Stimulated activated CD8-positive, alpha-beta memory T cell treated with anti-CD3 and anti-CD28 coated beads, Interleukin-7, amount 100 ng/mL, for 24 hours (primary cell): ENCODE measurements around the gene VANGL1.
"Not testable (repeated sequence)": the region's sequence is repeated elsewhere in the genome, so short reads cannot be mapped to it uniquely, and the experiment has no call there.

ENCODE experiments used
- DNase-seq: peaks from one replicate; pipeline ENCODE4 v3.0.0-alpha.2; 2020; ENCODE audit warnings: low read depth

Gene VANGL1

DNA sequence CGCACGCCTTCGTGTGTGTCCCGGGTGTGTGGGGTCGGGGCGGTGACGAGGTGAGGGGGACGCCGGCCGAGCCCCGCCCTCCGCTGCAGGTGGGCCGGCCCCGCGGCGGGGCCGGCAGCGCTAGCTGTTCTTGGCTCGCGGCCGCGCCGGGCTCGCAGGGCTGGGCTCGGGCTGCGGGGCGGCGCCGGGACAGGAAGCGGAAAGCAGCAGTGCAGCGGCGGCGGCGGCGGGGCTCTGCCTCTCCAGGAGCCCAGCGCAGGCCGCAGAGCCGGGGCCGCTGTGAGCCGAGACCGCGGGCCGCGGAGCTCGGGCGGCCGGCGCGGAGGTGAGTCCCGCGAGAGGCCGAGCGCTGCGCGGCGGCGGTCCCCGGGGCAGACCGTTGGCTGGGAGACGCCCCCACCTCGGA lies at the start of gene VANGL1:
TSS of gene VANGL1 (plus strand) at position 209 of the 406 bp plus-strand sequence. CDS start 9,444 bp downstream, outside the sequence.
- peak; percentile 20 for DNase-seq

DNA sequence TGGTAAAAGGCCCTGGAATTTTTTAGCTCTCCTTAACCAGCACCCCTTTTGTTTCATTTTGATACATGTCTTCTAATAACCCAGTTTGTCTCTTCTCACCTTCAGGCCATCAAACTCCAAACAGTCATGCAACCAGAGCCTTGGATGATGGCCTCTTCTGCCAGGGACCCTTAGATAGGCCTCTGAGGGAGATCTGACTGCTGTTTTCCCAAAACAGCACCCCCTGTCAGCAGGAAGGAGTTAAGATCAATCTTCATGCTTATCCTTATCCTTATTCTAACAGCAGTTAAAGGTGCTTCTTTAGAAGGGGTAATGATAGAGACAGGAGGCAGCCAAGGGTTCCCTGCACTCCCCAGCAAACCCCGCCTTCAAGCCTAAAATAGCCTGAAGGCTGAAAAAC lies 49.5 kb upstream of the VANGL1 start:
- DNase-seq, result no peak

- no peak for DNase-seq
Measured at GRCh38 chr1:115593365-115594259, 48.2 kb upstream of the VANGL1 start.

GRCh38 chr1:115594600-115594999 lies 47.2 kb upstream of the VANGL1 start:
- no peak for DNase-seq

DNA sequence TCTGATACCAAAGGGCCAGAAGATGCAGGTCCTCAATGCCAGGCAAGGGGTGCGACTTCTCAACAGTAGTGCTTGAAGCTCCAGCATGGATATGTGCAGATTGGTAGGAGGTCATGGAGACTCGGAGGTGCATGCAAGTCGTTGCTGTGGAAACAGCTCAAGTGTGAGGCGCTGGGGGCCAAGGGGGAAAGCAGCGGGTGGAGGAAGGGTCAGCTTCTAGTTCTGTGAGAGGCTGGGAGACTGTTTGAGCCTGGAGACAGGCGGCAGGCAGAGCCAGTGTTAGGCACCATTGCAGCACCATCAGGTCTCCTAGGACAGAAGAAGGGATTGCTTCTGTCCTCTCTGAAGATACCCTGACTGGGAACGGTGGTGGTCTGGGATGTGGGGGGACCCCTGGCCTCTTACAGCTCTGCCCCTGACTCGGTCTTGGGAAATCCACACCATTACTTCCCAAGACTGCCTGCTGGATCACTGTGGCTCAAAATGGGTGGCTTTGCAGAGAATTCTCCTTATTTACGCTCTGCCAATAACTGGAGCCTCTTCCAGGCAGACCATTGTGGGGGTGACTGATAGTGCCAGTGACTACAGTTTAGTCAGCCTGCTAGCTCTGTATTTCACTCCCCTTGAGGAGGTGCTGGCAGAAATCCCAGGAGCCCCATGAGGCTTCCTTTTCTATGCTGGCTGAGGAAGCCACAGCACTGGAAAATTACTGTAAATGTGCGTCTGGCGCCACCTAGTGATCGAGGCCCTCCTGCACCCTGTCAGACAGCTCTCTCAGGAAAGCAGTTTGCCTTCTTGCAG lies 46.3 kb upstream of the VANGL1 start:
- DNase-seq, result peak; percentile 40

GRCh38 chr1:115596080-115596780 lies 45.5 kb upstream of the VANGL1 start:
- DNase-seq, result no peak

- no peak for DNase-seq
Measured at GRCh38 chr1:115604508-115604907, 37.3 kb upstream of the VANGL1 start.

- DNase-seq, result no peak
Measured at GRCh38 chr1:115606305-115606704, 35.5 kb upstream of the VANGL1 start.

GRCh38 chr1:115609021-115609420 lies 32.7 kb upstream of the VANGL1 start:
- no peak for DNase-seq

DNA sequence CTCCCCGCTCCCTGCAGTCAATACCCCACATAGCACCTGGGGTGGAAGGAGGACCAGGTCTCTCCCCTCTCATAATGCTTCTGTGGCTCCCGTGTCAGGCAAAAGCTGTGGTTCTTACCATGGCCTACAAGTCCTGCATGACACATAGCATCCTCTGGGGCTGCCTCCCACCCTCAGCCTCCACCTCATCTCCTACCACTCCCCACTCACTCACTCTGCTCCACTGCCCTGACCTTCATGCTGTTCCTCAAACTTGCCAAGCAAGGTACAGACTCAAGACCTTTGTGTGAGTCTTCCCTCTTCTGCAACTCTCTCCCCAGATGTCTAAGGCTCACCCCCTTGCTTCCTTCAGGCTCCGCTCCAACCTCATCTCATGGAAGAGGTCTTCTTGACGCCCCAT lies 28.0 kb upstream of the VANGL1 start:
- no peak for DNase-seq

GRCh38 chr1:115620453-115620852 lies 21.3 kb upstream of the VANGL1 start:
- DNase-seq, result no peak

- no peak for DNase-seq
Measured at GRCh38 chr1:115620950-115621349, 20.8 kb upstream of the VANGL1 start.

DNA sequence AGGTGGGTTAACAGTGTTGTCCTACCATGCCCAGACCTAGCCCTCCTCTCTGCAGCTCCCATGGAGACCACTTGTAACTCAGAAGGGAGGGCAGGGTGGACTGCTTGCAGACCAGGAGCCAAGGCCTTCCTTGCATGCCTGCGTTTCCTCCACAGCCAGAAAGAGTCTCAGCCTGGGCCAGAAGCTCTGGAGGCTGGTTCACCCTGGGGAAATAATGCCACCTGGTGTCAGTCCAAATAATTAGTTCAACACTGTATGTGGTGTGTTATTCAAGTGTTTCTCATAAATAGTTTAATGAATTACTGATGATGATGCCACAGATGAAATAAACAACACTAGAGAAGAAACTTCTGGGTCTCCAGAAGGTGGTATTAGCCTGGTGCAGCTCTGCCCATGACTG lies 16.9 kb upstream of the VANGL1 start:
- DNase-seq, result no peak

- no peak for DNase-seq
Measured at GRCh38 chr1:115630342-115630741, 11.4 kb upstream of the VANGL1 start.

- no peak for DNase-seq
Measured at GRCh38 chr1:115632251-115633026, 9.3 kb upstream of the VANGL1 start.

DNA sequence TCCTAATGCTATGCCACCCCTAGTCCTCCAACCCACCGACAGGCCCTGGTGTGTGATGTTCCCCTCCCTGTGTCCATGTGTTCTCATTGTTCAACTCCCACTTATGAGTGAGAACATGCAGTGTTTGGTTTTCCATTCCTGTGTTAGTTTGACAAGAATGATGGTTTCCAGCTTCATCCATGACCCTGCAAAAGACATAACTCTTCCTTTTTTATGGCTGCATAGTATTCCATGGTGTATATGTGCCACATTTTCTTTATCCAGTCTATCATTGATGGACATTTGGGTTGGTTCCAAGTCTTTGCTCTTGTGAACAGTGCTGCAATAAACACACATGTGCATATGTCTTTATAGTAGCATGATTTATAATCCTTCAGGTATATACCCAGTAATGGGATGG lies 8.2 kb upstream of the VANGL1 start:
- DNase-seq, result not testable (repeated sequence)

DNA sequence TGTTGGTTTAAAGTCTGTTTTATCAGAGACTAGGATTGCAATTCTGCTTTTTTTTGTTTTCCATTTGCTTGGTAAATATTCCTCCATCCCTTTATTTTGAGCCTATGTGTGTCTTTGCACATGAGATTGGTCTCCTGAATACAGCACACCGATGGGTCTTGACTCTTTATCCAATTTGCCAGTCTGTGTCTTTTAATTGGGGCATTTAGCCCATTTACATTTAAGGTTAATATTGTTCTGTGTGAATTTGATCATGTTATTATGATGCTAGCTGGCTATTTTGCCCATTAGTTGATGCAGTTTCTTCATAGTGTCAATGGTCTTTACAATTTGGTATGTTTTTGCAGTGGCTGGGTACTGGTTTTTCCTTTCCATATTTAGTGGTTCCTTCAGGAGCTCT lies 4.5 kb upstream of the VANGL1 start:
- DNase-seq, result not testable (repeated sequence)

- no peak for DNase-seq
Measured at GRCh38 chr1:115640384-115640783, 1.4 kb upstream of the VANGL1 start.

GRCh38 chr1:115642168-115643072 lies 650 bp downstream of the VANGL1 start:
- no peak for DNase-seq

DNA sequence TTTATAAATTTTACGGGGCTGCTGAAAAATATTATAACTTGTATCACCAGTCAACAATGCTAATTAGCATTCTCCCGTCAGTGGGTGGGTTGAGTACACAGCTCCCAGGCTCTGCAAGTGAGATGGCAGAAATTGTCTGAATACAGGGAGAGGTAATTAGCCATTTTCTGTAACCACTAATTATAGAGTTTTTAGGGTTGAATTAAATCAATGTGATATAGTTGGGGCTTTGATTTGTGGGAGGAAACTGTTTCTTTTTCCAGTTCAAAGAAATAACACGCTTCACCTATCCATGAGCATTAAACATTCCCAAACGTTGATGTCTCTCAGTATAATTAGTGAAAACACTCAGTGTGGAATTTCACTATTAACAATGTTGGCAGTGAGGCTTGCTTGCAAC lies 1.5 kb downstream of the VANGL1 start:
- no peak for DNase-seq

DNA sequence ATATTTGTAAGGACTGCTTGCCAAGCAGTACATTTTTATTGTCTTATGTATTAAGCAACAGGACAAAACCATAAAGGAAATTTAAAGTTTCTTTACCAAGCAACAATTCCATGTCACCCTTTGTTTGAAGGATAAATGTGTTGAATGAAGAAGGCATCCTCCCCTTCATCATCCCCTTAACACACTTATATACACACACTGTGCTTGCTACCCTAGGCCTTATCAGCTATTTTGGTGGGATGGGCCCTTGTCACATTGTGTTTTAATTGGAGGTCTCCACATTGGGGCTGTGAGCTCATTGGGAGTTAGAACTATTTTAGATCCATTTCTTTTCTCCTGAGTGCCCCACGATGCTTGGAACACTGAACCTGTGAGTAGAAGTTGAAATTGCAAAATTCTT lies 1.9 kb downstream of the VANGL1 start:
- DNase-seq, result no peak
